MM.1S (cell line): ENCODE results near the gene POLR1A.

Experiments
- EZH2 ChIP-seq: fragments of 300-600 bp; sonication (generic); optimal IDR thresholded peaks from 2 replicates; pipeline ENCODE3; 2017; ENCODE audit warnings: low read depth, mild to moderate bottlenecking, antibody characterized with exemption, low read length, mixed read lengths
- EZH2phosphoT487 ChIP-seq: fragments of 300-600 bp; sonication (generic); IDR thresholded peaks from 2 replicates; pipeline ENCODE4 v1.6.1; 2018; ENCODE audit warnings: antibody characterized with exemption, low read length
- TF ChIP-seq, protein P1 (sequence below): fragments of 300-600 bp; sonication (generic); IDR thresholded peaks from 2 replicates; pipeline ENCODE4 v1.5.1; 2016; ENCODE audit warnings: antibody characterized with exemption, low read length, mixed read lengths

DNA sequence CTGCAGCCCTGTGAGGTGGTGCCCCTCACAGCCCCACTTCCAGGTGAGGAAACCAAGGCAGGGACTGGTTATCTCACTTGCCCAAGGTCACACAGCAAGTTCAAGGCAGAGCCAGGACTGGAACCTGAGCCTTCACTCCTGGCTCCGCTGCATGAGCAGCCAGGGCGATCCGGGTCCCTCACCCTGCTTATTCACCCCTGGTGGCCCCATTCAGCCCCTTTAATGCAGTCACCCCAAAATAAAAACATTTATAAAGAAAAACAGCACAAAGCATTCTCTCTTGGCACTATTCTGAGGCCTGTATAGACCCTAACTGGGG, 57.3 kb downstream of the POLR1A start:
- TF ChIP-seq, protein P1, sequence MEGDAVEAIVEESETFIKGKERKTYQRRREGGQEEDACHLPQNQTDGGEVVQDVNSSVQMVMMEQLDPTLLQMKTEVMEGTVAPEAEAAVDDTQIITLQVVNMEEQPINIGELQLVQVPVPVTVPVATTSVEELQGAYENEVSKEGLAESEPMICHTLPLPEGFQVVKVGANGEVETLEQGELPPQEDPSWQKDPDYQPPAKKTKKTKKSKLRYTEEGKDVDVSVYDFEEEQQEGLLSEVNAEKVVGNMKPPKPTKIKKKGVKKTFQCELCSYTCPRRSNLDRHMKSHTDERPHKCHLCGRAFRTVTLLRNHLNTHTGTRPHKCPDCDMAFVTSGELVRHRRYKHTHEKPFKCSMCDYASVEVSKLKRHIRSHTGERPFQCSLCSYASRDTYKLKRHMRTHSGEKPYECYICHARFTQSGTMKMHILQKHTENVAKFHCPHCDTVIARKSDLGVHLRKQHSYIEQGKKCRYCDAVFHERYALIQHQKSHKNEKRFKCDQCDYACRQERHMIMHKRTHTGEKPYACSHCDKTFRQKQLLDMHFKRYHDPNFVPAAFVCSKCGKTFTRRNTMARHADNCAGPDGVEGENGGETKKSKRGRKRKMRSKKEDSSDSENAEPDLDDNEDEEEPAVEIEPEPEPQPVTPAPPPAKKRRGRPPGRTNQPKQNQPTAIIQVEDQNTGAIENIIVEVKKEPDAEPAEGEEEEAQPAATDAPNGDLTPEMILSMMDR, result no peak
- TF ChIP-seq EZH2 (no peak), EZH2phosphoT487 (no peak)
